HG02610 (cell line): Measurements from ENCODE around the gene MALL.
"Not testable (repeated sequence)": the region's sequence is repeated elsewhere in the genome, so short reads cannot be mapped to it uniquely, and the experiment has no call there.

Source experiments
- ATAC-seq: cut with Tn5 transposase; IDR thresholded peaks from one replicate; pipeline ENCODE4 v1.9.1; 2021; ENCODE audit warnings: mild to moderate bottlenecking, moderate library complexity; ENCODE audit not compliant: unreplicated experiment

The MALL gene

GRCh38 chr2:110115291-110116032 is at the start of gene MALL:
TSS of gene MALL (minus strand) at chr2:110115822. CDS start at chr2:110115792, 30 bp downstream.
- ATAC-seq: no peak

DNA sequence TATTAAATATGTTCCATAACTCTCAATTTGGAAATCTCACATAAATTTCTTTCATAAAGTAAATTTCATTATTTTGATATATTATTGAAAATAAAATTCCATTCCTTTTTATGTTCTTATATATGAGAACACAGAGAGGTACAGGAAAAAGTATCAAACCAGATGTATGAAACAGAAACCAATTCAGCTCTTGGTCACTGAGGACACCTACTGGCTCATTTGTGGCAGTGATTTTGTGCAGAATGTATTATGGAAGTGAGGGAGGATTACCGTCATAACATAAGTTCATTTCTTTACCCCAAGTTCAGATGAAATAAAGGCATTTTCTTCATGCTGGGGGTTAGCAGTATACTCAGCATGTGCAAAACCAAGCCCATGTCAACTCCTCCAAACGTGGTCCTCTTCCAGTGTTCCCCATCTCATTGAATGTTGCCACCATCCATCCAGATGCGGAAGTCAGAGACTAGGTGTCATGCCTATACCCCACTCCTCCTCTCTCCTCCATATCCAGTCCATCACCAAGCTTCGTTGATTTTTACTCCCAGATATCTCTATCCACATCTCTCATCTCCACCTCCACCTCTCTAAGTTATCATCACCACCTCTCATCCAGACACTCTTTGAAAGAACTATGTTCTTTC is 41.7 kb upstream of the MALL start:
- ATAC-seq: no peak

DNA sequence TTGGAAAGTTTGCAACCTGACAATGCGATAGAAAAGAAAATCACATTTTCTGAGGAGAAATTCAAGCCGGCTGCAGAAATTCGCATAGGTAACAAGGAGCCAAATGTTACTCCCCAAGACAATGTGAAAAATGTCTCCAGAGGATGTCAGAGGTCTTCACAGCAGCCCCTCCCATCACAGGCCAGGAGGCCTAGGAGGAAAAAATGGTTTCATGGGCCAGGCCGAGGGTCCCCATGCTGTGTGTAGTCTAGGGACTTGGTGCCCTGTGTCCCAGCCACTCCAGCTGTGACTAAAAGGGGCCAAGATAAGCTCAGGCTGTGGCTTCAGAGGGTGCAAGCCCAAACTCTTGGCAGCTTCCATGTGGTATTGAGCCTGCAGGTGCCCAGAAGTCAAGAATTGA is 39.2 kb upstream of the MALL start:
- not testable (repeated sequence) for ATAC-seq

DNA sequence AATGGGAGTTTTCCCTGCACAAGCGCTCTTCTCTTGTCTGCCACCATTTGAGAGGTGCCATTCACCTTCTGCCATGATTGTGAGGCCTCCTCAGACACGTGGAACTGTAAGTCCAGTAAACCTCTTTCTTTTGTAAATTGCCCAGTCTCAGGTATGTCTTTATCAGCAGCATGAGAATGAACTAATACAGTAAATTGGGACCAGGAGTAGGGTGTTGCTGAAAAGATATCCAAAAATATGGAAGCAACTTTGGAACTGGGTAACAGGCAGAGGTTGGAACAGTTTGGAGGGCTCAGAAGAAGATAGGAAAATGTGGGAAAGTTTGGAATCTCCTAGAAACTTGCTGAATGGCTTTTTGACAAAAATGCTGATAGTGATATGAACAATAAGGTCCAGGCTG is 38.6 kb upstream of the MALL start:
- ATAC-seq: not testable (repeated sequence)

- no peak for ATAC-seq
Measured at GRCh38 chr2:110153416-110153815, 37.8 kb upstream of the MALL start.

DNA sequence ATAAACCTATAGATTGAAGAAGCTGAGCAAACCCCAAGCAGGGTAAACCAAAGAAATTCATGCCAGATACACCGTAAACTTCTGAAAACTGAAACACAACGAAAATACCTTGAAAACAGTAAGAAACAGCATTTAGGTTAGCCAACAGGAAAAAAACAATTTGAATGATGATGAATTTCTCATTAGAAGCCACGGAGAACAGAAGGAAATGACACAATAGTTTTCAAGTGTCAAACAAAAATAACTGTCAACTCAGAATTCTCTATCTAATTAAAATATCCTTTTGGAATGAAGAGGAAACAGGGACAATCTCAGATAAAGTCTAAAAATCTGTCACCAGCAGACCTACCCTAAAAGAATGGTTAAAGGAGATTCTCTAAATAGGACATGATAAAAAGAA is 37.3 kb upstream of the MALL start:
- ATAC-seq: no peak

DNA sequence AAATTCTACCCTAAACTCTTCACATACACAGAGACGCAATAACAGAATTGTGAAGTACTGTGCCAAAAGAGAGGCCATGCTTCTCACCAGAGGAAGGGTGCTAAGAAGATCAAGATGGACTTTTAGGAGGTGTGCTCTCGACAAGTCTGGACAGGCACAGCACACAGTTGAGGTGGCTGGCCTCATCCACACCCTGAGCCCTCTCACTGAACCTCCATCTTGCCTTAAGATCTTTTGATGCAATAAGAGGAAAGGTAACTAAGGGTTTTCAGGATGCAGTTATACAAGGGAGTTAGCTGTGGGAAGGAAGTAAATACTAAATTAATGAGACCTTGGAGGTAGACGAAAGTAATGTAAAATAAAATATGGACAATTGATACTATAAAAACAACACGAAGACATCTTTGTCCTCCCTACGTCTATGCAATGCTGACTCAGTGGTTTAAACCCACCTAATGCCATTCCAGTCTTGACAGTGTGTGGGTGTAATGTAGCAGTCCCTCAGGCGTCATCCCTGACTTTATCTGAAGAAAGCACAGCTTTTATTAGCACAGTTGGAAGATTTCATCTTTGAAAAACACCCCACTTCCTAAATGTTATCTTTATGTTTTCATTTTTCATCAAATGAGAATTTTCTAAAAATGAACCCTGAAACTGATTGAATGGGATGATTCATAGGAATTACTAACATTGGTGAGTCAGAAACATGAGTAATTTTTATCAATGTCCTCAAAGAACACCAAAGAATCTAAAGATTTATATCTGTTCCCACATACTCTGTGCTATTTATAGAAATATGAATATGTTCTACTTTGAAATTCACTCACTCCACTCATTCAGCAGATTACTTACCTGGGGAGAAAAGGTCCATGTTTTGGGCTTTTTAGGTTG is 34.0 kb upstream of the MALL start:
- ATAC-seq: no peak

GRCh38 chr2:110146945-110147332 is 31.3 kb upstream of the MALL start:
- no peak for ATAC-seq

DNA sequence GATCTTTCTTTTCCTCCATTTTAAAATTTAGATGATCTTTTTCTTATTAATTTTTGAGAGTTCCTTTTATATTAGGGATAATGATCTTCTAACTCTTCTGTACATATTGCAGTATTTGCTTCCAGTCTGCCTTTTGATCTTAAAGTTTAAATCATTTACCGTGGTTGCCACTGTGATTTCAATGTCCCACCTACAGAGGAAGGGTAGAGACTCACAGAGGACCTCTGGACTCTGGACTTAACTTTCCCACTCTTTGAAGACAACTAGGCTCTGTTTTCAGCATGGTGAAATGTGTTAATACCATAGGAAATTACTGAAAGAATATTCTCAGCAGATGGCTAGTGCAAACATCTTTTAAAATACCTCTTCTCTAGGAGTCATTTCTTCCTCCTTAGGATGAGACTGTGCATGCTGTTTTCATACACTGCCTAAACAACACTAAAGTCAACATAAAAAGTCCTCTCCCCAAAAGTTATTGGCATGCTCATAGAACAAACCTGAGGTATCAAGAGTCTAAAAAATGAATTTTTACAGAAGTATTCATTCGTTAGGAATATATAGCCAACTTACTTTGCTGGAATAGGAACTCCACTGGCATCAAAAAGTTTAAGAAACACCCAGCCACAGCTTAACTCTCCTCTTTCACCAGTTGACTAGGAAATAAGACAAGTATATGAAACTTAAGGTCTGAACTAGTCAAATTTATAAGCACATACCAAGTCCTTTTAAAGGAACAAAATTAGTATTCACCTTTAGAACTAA is 30.7 kb upstream of the MALL start:
- ATAC-seq: no peak

DNA sequence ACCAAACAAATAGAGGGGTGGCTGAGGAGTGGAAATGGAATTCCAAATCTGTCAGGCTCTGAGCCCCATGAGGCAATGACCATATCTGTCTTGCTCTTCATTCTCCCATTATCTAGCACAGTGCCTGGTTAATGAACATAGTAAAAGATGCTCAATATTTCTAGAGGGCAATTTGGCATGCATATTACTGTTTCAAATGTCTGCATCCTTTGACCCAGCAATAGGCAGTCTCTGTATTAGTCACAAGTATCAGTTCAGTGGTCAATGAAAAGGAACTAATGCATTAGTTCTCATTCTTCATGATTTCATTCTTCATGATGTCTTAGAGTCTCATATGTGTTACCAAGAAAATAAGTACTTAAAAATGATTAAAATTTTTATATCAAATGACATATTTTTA is 28.4 kb upstream of the MALL start:
- ATAC-seq: no peak

- no peak for ATAC-seq
Measured at GRCh38 chr2:110140401-110140800, 24.8 kb upstream of the MALL start.

GRCh38 chr2:110134025-110134424 is 18.4 kb upstream of the MALL start:
- no peak for ATAC-seq

DNA sequence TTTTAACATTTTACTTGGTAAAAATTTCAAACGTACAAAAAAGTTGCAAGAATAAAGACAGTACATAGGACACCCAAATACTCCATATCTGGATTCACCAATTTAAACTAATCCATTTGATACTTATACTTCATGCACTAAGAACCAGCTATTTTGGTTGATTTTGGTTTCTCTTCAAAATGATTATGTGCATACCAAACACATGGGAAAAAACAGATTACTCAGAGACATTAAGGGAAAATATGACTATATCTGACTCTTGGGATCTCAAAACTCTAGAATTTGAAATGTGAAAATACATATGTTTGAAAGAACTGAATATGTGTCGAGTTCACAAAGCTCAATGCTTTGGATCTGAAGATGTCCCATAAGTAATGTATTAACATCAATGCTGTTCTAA is 15.5 kb upstream of the MALL start:
- no peak for ATAC-seq

GRCh38 chr2:110130757-110131156 is 15.1 kb upstream of the MALL start:
- ATAC-seq: no peak

GRCh38 chr2:110126906-110127305 is 11.3 kb upstream of the MALL start:
- ATAC-seq: no peak

GRCh38 chr2:110126086-110126773 is 10.6 kb upstream of the MALL start:
- no peak for ATAC-seq

DNA sequence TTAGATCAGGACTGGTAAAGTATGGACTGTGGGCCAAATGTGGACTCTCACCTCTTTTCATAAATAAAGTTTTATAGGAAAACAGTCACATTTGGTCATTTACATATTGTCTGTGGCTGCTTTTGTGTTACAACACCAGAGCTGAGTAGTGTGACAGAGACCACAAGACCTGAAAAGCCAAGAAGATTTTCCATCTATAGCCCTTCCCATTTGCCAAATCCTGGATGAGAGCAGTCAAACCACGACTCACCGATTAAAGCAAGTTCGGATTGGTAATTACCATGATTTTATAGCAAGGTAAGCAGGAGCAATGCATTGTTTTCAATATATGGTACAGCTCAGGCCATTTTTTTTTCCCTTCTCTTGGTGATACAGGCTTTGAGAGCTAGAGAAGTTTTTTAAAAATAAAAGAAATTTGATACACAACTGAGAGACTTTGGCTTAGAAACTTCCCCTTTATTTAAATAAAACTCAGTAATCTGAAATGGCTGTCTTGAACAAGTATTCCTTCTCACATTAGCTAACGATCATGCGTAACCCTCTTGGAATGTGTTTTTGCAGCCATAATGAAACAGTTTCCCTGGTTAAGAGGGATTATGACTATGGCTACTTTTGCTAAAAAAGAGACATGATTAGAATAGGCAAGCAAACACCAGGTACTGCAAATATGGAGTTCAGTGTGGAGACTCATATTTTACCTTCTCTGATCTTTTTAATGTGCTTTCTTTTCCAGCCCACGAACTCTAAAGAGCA is 9.5 kb upstream of the MALL start:
- ATAC-seq: no peak

GRCh38 chr2:110124038-110124825 is 8.6 kb upstream of the MALL start:
- ATAC-seq: no peak

- ATAC-seq: no peak
Measured at GRCh38 chr2:110121592-110121991, 6.0 kb upstream of the MALL start.
